HCEC 1CT (cell line): Measurements from ENCODE around the gene CYP2W1.
"Not testable (repeated sequence)": the region's sequence is repeated elsewhere in the genome, so short reads cannot be mapped to it uniquely, and the experiment has no call there.

Experiments used
- DNase-seq: peaks from one replicate; pipeline ENCODE4 v3.0.0-alpha.2; 2017

Gene CYP2W1, protein sequence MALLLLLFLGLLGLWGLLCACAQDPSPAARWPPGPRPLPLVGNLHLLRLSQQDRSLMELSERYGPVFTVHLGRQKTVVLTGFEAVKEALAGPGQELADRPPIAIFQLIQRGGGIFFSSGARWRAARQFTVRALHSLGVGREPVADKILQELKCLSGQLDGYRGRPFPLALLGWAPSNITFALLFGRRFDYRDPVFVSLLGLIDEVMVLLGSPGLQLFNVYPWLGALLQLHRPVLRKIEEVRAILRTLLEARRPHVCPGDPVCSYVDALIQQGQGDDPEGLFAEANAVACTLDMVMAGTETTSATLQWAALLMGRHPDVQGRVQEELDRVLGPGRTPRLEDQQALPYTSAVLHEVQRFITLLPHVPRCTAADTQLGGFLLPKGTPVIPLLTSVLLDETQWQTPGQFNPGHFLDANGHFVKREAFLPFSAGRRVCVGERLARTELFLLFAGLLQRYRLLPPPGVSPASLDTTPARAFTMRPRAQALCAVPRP

DNA sequence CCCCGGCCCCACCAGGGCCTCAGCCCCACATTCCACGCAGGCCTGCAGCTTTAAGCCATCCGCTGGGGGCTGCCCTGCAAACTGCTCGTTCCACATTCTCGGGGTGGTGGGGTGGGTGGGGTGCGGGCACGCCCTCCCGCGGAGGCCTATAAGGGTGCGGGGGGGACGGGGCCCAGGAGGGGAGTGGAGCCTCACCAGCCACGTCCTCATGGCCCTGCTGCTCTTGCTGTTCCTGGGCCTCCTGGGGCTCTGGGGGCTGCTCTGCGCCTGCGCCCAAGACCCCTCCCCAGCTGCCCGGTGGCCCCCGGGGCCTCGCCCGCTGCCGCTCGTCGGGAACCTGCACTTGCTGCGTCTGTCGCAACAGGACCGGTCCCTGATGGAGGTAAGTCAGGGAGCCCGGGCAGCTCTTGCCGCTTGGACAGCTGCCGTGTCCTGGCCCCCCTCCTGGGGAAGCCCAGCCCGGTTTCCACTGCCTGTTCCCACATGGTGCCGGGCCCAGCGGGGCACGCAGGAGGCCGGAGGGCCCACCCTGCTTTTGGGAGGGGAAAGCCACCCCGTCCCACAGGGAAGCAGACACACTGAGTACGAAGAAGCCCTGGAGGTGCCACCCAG is at the start of gene CYP2W1:
TSS of gene CYP2W1 (plus strand) at position 178 of the 612 bp plus-strand sequence. CDS start at position 209, 31 bp downstream.
- DNase-seq, result no peak

DNA sequence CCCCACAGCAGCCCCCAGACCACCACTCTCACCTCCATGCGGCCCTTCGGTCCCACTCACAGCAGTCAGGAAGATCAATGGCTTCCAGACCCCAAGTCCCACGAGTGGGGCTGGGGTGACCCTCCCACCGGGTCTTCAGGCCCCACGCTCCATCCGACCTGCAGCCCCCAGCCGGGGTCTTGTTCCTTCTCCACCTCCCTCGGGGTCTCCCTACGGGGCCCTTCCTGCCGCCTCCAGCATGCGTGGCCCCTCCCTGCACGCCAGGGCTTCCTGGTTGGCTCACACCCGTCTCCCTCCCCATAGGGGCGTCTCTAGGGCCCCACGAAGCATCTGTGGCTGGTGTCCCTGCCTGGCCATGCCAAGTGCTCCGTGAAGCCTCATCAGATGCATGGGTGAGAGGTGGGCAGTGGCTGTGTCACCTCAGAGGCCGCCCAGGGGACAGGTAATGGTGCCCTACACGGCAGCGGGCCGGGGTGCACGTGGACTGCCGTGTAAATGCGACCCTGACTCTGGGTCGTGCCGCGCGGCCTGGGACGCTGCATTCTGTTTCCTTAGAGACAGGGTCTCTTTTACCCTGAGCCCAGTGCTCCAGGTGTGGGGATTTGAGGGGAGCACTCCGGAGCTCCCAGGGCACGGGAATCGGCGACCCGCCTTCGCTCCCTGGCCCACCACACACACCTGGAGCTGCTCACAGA is 48.4 kb upstream of the CYP2W1 start:
- no peak for DNase-seq

DNA sequence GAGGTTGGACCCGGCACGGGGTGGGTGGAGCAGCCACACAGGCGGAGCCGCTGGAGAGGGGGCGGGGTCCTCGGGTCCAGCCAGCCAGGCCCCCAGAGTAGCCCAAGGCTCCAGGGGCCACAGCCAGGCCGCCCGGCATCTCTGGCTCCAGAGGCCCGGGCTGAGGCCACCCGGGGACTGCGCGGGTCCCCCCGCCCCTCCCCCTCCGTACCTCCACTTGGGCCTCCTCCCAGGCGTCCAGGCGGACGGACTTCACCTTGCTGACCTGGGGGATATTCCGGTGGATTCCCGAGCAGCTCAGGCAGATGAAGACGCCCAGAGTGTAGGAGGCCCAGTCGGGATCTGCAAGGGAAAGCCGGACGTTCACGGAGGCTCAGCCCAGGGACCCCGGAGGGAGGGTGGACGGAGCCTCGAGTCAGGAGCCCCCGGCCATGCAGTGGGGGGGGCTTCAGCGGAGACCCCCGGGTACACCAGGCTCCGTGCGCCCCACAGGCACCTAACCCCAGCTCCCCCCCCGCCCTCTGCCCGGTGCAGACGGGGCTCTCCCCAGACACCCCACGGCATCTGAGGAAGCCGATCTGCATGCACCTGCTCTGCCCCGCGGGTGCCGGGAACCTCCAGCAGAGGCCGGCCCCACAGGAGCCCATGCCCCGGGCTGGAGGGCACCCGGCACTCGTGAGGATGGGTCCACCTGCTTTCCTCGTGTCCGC is 47.7 kb upstream of the CYP2W1 start:
- DNase-seq, result no peak

DNA sequence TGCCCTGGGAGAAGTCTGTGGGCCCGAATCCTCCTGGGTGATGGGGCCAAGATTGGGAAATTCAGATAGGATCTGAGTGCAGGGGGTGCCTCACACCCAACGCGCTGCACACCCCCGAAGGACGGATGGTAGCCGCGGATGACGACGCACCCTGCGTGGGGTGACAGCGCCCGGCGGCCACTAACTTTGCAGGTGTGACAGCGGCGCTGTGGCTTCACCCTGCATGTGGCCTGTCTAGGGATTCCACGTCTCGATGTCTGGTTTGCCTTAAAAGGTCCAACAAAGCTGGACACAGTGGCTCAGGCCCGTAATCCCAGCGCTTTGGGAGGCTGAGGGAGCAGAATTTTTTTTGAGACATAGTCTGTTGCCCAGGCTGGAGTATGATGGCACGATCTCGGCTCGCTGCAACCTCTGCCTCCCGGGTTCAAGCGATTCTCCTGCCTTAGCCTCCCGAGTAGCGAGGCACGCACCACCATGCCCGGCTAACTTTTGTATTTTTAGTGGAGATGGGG is 47.1 kb upstream of the CYP2W1 start:
- DNase-seq, result no peak

DNA sequence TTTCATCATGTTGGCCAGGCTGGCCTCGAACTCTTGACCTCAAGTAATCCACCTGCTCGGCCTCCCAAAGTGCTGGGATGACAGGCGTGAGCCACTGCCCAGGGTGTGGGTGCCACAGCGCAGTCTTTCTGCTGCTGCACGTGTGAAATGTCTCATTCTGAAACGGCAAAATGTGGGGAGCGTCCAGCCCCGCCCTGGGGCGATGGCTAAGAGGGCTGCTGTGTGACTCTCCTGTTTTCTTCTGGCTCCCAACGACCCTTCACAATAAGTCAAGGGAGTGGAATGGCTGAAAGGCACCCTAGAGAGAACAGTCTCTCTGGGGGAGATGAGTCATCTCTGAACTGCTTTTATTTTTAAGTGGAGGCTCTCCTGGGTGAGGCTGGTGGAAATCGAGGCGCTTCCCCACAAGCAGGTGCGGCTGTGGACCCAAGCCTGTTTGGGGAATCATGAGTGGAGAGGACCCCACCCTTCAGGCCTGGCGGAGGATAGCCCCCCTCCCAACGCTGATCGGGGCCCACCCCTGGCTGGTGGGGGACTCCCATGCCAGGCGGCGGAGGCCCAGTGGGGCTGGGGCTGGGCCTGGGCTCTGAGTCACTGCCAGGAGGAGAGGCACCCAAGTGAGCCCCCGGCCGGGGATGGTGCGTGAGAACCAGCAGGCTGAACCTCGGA is 46.5 kb upstream of the CYP2W1 start:
- no peak for DNase-seq

DNA sequence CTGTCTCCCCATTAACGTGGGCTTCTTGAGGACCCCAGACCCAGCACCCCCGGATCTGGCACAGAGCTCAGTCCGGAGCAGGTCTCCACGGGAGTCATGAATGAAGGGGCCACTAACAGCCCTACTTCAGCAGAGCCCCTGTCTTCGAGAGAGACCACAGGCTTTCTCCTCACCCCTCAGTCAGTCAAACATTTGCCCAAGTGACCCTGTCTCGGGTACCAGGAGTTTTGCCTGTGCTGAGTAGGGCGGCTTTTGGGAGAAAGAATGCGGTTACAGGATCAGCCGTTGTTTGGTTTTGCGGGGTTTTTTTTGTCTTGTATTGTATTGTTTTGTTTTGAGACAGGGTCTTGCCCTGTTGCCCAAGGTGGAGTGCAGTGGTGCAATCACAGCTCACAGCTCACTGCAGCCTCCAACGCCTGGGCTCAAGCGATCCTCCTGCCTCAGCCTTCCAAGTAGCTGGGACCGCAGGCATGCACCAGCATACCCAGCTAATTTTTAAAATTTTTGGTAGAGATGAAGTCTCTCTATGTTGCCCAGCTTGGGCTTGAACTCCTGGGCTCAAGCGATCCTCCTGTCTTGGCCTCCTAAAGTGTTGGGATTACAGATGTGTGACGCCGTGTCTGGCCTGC is 45.0 kb upstream of the CYP2W1 start:
- no peak for DNase-seq

DNA sequence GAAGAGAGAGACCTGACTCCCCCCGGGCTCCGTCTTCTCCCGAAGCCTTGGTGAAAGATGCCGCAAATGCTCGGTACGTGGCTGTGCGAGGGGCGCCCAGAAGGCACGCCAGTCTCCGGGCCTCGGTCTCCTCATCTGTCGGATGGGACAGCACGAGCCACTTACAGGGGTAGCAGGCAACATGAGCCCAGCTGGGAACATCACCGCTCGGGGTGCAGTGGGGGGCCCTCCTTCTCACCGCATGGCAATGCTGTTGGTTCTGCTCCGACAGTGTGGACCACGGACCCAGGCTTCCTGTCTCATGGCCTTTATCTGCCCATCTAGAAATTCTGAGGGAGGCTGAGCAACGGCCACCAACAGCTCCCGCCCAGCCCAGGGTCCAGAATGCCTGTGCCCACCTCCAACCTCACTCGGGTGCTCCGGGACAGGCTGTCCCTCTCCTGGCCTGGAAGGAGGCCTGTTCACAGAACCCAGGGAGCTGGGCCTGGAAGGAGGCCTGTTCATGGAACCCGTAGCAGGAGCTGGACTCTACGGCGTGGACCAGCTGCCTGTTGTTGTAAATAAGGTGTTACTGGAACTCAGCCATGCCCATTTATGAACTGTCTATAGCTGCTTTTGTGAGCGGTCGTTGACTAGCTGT is 44.3 kb upstream of the CYP2W1 start:
- no peak for DNase-seq

DNA sequence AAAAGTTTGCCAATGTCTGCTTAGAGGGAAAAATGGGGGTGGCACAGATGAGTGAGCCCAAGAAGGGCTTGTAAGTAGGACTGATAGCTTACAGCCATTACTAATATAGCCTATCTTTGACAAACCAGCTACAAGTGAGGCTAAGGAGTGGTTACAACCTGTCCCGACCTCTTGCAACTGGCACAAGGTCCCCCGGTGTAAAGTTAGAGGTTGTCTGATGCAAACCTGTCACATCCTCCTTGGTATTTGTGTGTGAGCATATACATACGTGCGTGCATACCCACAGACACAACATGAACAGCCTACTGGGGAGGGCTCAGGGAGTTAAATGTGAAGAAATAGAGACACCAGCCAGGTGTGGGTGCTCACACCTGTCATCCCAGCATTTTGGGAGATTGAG is 43.1 kb upstream of the CYP2W1 start:
- DNase-seq, result no peak

DNA sequence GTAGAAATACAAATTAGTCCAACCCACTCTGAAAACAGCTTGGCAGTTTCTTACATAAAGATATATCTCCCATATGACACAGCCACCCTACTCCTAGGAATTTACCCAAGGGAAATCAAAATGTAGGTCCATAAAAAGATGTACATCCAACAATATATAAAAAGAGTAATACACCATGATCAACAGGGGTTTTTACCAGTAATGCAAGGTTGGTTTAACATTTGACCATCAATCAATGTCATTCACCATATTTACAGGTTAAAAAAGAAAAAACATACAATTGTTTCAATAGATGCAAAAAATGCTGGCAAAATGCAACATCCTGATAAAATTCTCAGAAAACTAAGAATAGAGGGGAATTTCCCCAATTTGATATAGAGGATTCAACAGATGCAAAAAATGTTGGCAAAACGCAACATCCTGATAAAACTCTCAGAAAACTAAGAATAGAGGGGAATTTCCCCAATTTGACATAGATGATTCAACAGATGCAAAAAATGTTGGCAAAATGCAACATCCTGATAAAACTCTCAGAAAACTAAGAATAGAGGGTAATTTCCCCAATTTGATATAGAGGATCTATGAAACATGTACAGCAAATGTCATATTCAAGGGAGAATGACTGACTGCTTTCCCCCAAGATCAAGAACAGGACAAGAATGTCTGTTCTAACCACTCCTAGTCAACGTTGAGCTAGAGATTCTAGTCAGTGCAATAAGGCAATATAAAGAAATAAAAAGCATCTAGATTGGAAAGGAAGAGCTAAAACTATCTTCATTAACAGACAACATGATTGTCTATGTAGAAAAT is 42.2 kb upstream of the CYP2W1 start:
- no peak for DNase-seq

DNA sequence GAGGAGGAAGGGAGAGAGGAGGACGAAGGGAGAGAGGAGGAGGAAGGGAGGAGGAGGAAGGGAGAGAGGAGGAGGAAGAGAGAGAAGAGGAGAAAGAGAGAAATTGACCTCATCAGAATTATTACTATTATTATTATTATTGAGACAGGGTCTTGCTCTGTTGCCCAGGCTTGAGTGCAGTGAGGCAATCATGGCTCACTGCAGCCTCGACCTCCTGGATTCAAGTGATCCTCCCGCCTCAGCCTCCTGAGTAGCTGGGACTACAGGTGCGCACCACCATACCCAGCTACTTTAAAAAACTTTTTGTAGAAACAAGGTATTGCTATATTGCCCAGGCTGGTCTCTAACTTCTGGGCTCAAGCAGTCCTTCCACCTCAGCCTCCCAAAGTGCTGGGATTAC is 39.2 kb upstream of the CYP2W1 start:
- not testable (repeated sequence) for DNase-seq

DNA sequence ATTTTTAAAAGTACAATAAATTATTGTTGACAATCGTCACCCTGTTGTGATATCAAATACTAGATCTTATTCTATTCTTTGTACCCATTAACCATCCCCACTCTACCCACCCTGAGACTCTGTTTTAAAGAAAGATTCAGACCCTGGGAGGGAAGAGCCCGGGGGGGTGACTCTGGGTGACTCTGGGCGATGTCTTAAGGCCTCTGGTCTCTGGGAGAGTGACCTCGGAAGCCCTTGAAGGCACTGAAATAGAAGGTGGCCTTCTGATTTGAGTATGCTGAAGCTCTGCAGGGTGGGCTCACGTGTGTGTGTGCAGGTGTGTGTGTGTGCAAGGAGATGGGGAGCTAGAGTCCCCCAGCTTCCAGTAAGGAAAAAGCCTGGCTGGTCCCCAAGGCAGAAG is 38.2 kb upstream of the CYP2W1 start:
- DNase-seq, result no peak

DNA sequence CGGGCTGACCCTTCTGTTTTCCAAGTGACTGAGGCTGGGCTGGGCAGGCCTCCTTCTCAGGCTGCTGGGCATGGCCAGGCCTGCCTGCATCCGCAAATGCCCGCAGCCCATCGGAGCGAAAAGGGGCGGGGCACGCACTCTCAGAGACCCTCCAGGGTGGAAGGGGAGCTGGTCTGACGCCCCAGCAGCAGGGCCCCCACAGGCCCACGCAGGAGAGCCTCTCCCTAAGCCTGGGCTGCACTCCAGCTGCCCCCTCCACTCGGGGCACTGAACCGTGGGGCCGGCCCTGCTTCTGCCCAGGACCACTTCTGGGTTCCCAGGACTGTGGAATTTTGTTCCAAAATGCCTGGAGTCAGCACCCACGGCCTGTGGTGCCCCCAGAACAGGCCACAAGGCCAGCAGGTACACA is 37.8 kb upstream of the CYP2W1 start:
- no peak for DNase-seq

DNA sequence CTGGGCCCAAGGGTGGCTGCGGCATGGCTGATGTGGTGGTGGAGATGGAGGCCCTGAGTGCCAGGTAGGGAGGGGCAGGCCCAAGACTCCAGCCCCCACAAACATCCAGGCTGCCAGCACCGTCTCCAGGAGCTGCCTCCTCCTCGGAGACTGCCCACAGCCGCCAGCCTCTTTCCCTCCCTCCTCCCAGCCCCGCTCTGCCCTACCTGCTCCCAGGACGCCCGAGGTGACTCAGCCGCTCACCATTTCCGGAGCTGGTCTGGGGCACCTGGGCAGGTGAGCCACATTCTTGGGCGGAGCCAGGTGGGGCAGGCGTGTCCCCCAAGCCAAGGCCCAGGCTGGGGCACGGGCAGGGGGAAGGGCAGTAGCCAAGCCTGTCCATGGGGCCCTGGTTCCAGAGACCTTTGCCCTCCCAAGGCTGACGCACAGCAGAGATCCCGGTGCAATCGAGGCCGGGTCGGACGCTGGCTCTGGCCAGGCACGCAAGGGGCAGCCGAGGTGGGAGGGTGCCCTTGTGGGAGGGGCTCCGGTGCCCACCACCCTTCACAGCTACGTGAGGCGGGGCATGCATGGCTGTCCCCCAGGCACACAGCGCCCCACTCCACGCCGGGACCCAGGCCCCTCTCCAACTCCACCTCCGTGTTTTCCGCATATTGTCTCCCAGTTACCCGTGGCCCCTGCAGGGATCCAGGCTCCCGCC is 37.3 kb upstream of the CYP2W1 start:
- no peak for DNase-seq

DNA sequence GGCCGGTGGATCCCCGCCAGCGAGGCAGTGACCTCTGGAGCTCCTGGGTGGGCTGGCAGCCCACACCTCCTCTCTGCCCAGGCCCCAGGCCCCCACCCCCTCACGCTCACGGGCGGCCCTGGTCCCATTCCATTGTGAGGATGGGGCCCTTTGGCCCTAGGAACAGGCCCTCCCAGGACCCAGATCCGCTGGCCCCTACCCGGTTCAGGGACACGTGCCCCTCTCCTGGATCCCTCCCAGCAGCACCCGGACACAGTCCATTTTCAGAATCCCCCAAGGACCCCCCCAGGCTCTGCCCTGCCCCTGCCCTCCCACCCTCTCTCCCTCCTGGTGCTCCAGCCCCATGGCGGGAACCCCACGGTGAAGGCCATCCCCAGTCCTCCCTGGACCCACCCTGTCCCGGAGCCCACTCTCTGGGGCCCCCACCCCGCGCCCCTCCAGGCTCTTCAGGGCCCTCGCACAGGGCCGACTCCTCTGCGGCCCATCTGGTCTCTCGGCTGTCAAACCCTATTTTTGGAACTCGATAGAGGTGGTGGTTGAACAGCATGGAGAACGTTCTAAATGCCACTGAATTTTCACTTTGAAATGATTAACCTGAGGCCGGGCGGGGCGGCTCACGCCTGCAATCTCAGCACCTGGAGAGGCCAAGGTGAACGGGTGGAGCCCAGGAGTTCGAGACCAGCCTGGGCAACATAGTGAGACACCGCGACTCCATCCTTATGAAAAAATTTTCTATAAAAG is 36.6 kb upstream of the CYP2W1 start:
- DNase-seq, result no peak

DNA sequence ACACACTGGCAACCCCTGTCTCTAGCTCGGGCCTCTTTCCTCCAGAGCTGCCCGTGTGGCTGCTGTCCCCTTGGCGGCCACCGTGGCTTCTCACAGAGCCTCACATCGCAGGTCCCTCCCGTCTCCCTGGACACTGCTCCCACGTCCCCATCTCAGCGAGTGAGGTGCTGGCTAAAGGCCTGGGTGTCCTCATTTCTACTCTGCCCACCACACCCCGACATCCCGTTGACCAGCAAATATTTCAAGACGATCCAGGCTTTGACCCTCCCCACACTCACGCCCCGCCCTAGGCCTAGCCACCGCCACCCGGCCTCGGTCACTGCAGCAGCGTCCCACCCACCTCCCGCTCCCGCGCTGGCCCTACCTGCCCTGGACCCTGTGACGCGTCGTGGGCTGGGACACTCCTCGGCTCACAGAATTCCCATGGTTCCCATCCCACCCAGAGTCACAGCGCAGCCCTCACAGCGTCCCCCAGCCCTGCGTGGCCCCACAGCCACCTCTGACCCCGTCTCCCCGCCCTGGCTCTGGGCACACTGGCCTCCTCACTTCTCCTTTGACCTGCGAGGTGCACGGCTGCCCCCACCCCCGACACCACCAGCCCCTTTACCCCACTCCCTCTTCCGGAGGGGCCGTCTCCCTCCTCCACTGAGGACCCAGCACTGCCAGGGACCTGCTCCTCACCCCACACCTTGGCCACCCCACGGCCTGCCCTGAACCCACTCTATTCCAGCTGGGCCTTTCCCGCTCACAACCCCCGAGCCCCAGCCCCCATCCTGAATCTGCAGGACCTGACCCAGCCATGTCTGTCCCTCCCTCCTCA is 35.4 kb upstream of the CYP2W1 start:
- DNase-seq, result no peak

DNA sequence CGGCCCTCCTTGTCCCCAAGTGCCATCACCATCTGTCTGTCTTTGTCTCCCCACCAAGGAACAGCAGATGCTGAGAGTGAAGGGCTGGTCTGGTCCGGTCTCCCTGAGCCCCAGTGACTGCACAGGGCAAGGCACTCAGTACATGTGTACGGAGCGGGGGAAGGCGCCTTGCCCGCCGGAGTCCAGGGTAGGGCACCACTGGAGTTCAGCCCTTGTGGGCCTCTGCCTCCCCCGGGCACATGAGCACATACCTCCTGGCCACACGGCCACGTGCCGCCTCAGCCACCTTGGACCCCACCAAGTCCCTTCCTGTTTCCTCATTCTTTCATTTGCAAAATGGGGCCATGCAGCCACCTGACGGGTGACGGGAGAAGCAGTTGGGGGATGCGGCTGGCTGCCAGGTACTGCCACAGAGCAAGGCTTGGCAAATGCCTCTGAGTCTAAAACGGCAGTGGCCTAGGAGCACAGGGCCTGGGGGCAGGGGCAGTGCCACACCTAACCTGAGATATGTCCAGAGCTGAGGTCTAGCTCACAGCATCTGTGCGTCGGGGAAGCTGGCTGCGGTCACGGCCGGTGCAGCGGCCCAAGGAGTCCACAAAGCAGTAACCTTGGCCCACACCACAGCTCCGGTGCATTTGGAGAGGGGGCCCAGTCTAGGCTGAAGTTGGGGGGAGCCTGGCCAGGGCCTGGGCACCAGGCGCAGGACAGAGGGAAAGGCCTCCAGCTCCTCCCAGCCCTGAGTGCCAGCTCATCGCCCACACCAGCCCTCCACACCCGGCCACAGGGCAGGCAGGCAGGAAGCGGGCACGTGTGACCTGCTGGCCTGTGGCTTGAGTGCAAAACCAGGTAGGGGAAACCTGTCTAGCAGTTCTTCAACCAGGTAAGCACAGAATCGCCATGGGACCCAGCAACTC is 33.7 kb upstream of the CYP2W1 start:
- DNase-seq, result no peak
